Astrocyte (in vitro differentiated cells and primary cell): ENCODE results near the gene CABLES1.

Experiments
- EZH2 ChIP-seq: IDR thresholded peaks from 2 replicates; pipeline ENCODE4 v1.6.1; 2012; ENCODE audit warnings: mild to moderate bottlenecking, low read length, inconsistent platforms; ENCODE audit not compliant: insufficient read depth
- TF ChIP-seq, protein P1 (sequence below): IDR thresholded peaks from 2 replicates; pipeline ENCODE4 v1.5.1; 2011; ENCODE audit warnings: low read depth, mild to moderate bottlenecking, inconsistent platforms, low read length, moderate library complexity; ENCODE audit not compliant: insufficient read depth

DNA sequence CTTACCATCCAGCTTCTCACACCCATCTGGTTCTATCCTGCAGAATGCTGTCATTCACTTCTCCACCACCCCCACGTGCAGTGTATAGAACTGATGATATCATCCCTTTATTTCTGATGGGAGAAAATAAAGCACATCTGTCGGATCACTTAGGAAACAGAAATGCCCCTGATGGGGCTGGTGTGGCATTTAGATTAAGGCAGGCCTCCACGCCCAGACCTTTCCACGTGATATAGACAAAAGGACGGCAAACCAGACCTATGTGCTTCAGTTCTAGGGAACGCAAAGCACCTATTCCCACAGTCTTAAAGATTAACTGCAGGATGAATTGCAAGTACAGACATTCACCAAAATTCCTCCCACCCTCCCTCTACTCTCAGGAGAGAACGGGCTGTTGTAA is 27.6 kb upstream of the CABLES1 start:
- TF ChIP-seq, protein P1, sequence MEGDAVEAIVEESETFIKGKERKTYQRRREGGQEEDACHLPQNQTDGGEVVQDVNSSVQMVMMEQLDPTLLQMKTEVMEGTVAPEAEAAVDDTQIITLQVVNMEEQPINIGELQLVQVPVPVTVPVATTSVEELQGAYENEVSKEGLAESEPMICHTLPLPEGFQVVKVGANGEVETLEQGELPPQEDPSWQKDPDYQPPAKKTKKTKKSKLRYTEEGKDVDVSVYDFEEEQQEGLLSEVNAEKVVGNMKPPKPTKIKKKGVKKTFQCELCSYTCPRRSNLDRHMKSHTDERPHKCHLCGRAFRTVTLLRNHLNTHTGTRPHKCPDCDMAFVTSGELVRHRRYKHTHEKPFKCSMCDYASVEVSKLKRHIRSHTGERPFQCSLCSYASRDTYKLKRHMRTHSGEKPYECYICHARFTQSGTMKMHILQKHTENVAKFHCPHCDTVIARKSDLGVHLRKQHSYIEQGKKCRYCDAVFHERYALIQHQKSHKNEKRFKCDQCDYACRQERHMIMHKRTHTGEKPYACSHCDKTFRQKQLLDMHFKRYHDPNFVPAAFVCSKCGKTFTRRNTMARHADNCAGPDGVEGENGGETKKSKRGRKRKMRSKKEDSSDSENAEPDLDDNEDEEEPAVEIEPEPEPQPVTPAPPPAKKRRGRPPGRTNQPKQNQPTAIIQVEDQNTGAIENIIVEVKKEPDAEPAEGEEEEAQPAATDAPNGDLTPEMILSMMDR = no peak
- no peak for TF ChIP-seq EZH2
